Measurements from ENCODE around the gene CYP4F3. TPM values are rescaled to one million over a fixed set of nuclear protein-coding genes. Genes with fewer than 3 reads are reported as not detected.

Gene CYP4F3
- total RNA-seq, 1 experiment from 2014 or later = 0.10 TPM

- no peak overlapping the region for H3K27ac ChIP-seq (ENCODE audit: low read length)
- intact Hi-C loops (cut with micrococcal nuclease; ENCODE audit: unreplicated experiment) = no loop called here
- H3K36me3 ChIP-seq (ENCODE audit: control insufficient read depth, insufficient read depth, low read length) = no peaks in the 10 kb centered on the region
- DNase-seq (ENCODE audit: low read depth, low spot score) = no peak
- H3K27me3 ChIP-seq (ENCODE audit: control insufficient read depth, insufficient read depth, low read length) = no peaks in the 10 kb centered on the region
- H3K4me1 ChIP-seq (ENCODE audit: control insufficient read depth, insufficient read depth, low read length) = no peaks in the 10 kb centered on the region
- no TSS peak for BruUV-seq (replicated peaks)
- ChIA-PET POLR2A (interaction anchor here (0.5 kb wide), 1 partner anchor 38 kb away, joined by 3 read pairs; no protein-coding TSS in a partner anchor), CTCF (no interaction called here)
- no peak overlapping the region for H3K4me3 ChIP-seq (ENCODE audit: low read depth in 2 of 2, low read length in 2 of 2)
- in situ Hi-C loops (cut with HindIII; ENCODE audit: low pct_unique_long_range_greater_than_20kb, low sequenced_read_pairs) = no loop called here
- no peak for ATAC-seq
- no peaks in the 10 kb centered on the region for H3K9me3 ChIP-seq (ENCODE audit: control insufficient read depth, insufficient read depth, low read depth, low read length)
- TF ChIP-seq TCF7L2 (IDR thresholded peaks at IDR 0.05; ENCODE audit: low read depth, low read length) = no peak
- no peak for TF ChIP-seq REST (IDR thresholded peaks at IDR 0.05; ENCODE audit: insufficient read depth in 1 of 2, low read depth in 2 of 2, low read length in 1 of 2)
- TF ChIP-seq SIN3A (IDR thresholded peaks at IDR 0.05; ENCODE audit: borderline replicate concordance, insufficient read depth, low read depth, low read length) = no peak
- TF ChIP-seq POLR2AphosphoS5 (IDR thresholded peaks at IDR 0.05; ENCODE audit: low read depth, low read length) = no peak
- TF ChIP-seq CTCF (IDR thresholded peaks at IDR 0.05) = no peak
Observed at GRCh38 chr19:15666883-15667282, 26.2 kb downstream of the CYP4F3 start.

GRCh38 chr19:15669440-15669839 is 28.7 kb downstream of the CYP4F3 start:
- POLR2A ChIA-PET = no interaction called here
- in situ Hi-C loops (cut with HindIII; ENCODE audit: low pct_unique_long_range_greater_than_20kb, low sequenced_read_pairs) = no loop called here
- TF ChIP-seq SIN3A (IDR thresholded peaks at IDR 0.05; ENCODE audit: borderline replicate concordance, insufficient read depth, low read depth, low read length) (no peak), POLR2AphosphoS5 (IDR thresholded peaks at IDR 0.05; ENCODE audit: low read depth, low read length) (no peak), REST (IDR thresholded peaks at IDR 0.05; ENCODE audit: insufficient read depth in 1 of 2, low read depth in 2 of 2, low read length in 1 of 2) (0 out of 4 replicates have a peak, but pooled peaks of 1 of the 2 experiments have one; percentile 15), TCF7L2 (IDR thresholded peaks at IDR 0.05; ENCODE audit: low read depth, low read length) (no peak), CTCF (IDR thresholded peaks at IDR 0.05) (no peak)

More at GRCh38 chr19:15669440-15669839, 28.7 kb downstream of the CYP4F3 start:
- Histone ChIP-seq H3K9me3 (ENCODE audit: control insufficient read depth, insufficient read depth, low read depth, low read length) (no peaks in the 10 kb centered on the region), H3K27me3 (ENCODE audit: control insufficient read depth, insufficient read depth, low read length) (no peaks in the 10 kb centered on the region), H3K27ac (ENCODE audit: low read length) (no peak overlapping the region), H3K36me3 (ENCODE audit: control insufficient read depth, insufficient read depth, low read length) (no peaks in the 10 kb centered on the region), H3K4me1 (ENCODE audit: control insufficient read depth, insufficient read depth, low read length) (no peaks in the 10 kb centered on the region), H3K4me3 (ENCODE audit: low read depth in 2 of 2, low read length in 2 of 2) (no peak overlapping the region)
- CTCF ChIA-PET = no interaction called here
- BruUV-seq (replicated peaks) = no TSS peak
- DNase-seq (ENCODE audit: low read depth, low spot score) (no peak), ATAC-seq (no peak)
- intact Hi-C loops (cut with micrococcal nuclease; ENCODE audit: unreplicated experiment) = no loop called here

Data from Panc1 (cell line).